Erythroblast (primary cell): ENCODE measurements around the gene SPAG16.

Experiments used
- GATA1 ChIP-seq: IDR thresholded peaks from 2 replicates; pipeline ENCODE4 v1.6.1; 2011; ENCODE audit warnings: low read depth, mild to moderate bottlenecking, control low read depth, low read length, moderate library complexity
- POLR2A ChIP-seq: IDR thresholded peaks from 2 replicates; pipeline ENCODE4 v1.6.1; 2011; ENCODE audit warnings: mild to moderate bottlenecking, low read length

DNA sequence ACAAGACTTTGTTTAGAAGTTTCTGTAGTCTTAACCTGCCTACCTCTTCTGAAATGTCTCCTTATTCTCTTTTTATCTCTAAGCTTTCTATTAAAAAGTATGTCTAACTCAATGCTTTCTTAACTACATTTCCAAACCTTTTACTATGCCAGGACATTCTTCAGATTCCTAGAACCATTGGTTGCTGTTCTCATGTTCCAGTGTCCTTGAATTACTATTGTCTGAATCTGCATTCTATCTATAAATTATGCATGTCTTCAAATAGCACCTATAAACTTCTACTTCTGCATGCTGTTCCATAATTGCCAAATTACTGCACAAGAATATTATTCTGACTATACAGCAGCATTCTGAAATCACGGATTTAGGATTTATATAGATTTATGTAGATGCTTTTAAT, 960.6 kb downstream of the SPAG16 start:
- TF ChIP-seq POLR2A = no peak
- no peak for TF ChIP-seq GATA1
